OCI-LY1 (cell line): Measurements from ENCODE around the gene RABGAP1L.
"Not testable (repeated sequence)": the region's sequence is repeated elsewhere in the genome, so short reads cannot be mapped to it uniquely, and the experiment has no call there.

Source experiments
- H2AFZ ChIP-seq: fragments of 200-600 bp; sonication (generic), shearing (Covaris generic); 2 replicates; pipeline ENCODE4 v1.6.0; 2014; ENCODE audit warnings: antibody characterized with exemption, mild to moderate bottlenecking, low read length
- H3F3A ChIP-seq: fragments of 200-600 bp; sonication (generic), shearing (Covaris generic); 2 replicates; pipeline ENCODE4 v1.6.0; 2014; ENCODE audit warnings: mild to moderate bottlenecking, antibody characterized with exemption, low read length, moderate library complexity; ENCODE audit not compliant: insufficient read depth
- H3K27ac ChIP-seq: fragments of 200-600 bp; sonication (generic); 2 replicates; pipeline ENCODE4 v1.5.1; 2014; ENCODE audit warnings: low read length, mixed run types, mild to moderate bottlenecking, low read depth; ENCODE audit not compliant: poor library complexity, severe bottlenecking
- H3K27me3 ChIP-seq: fragments of 200-600 bp; sonication (generic); 2 replicates; pipeline ENCODE4 v1.6.0; 2014; ENCODE audit warnings: antibody characterized with exemption, mild to moderate bottlenecking, low read length, moderate library complexity; ENCODE audit not compliant: insufficient read depth
- H3K36me3 ChIP-seq: fragments of 200-600 bp; sonication (generic); 2 replicates; pipeline ENCODE4 v1.6.1; 2014; ENCODE audit warnings: mild to moderate bottlenecking, antibody characterized with exemption, low read length, moderate library complexity, mixed read lengths; ENCODE audit not compliant: insufficient read depth
- H3K4me1 ChIP-seq: fragments of 200-600 bp; sonication (generic); 2 replicates; pipeline ENCODE4 v1.5.1; 2014; ENCODE audit warnings: mild to moderate bottlenecking, low read length, moderate library complexity; ENCODE audit not compliant: insufficient read depth, severe bottlenecking
- H3K4me2 ChIP-seq: fragments of 200-600 bp; sonication (generic), shearing (Covaris generic); 2 replicates; pipeline ENCODE4 v1.6.1; 2014; ENCODE audit warnings: low read length
- H3K4me3 ChIP-seq: fragments of 200-600 bp; sonication (generic); 2 replicates; pipeline ENCODE4 v1.5.1; 2014; ENCODE audit warnings: low read length, low read depth, mild to moderate bottlenecking, mixed read lengths; ENCODE audit not compliant: poor library complexity, severe bottlenecking
- H3K79me2 ChIP-seq: fragments of 200-600 bp; shearing (Covaris generic); 2 replicates; pipeline ENCODE4 v1.6.1; 2016; ENCODE audit warnings: mixed run types, low read length, mixed read lengths; ENCODE audit not compliant: insufficient read depth
- H3K9ac ChIP-seq: fragments of 200-600 bp; sonication (generic), shearing (Covaris generic); 2 replicates; pipeline ENCODE4 v1.6.1; 2014; ENCODE audit warnings: mild to moderate bottlenecking, low read length, mixed read lengths
- H3K9me2 ChIP-seq: fragments of 200-600 bp; sonication (generic), shearing (Covaris generic); 2 replicates; pipeline ENCODE4 v1.6.1; 2014; ENCODE audit warnings: low read depth, mild to moderate bottlenecking, low read length, mixed read lengths
- H3K9me3 ChIP-seq: fragments of 200-600 bp; shearing (Covaris generic); 2 replicates; pipeline ENCODE4 v1.6.1; 2014; ENCODE audit warnings: low read length, mixed read lengths
- H4K20me1 ChIP-seq: fragments of 200-600 bp; sonication (generic), shearing (Covaris generic); 2 replicates; pipeline ENCODE4 v1.6.0; 2016; ENCODE audit warnings: mild to moderate bottlenecking, low read length; ENCODE audit not compliant: insufficient read depth
- CTCF ChIP-seq: fragments of 200-600 bp; sonication (generic), shearing (Covaris generic); IDR thresholded peaks from 2 replicates; pipeline ENCODE4 v1.5.1; 2017; ENCODE audit warnings: mild to moderate bottlenecking, antibody characterized with exemption, low read length, moderate library complexity, mixed read lengths
- EZH2 ChIP-seq: fragments of 200-600 bp; sonication (generic), shearing (Covaris generic); IDR thresholded peaks from 2 replicates; pipeline ENCODE4 v1.8.0; 2017; ENCODE audit warnings: borderline replicate concordance, mixed run types, mild to moderate bottlenecking, antibody characterized with exemption, low read length, moderate library complexity, mixed read lengths

RABGAP1L gene

GRCh38 chr1:175040324-175040879, 881.1 kb downstream of the RABGAP1L start:
- Histone ChIP-seq H3K4me3 (no peak overlapping the region), H3K79me2 (no peaks in the 10 kb centered on the region)

GRCh38 chr1:175042650-175043049, 883.3 kb downstream of the RABGAP1L start:
- H3K9me2 ChIP-seq: no peaks in the 10 kb centered on the region
- H3K9me3 ChIP-seq: no peaks in the 10 kb centered on the region
- no peaks in the 10 kb centered on the region for H3F3A ChIP-seq
- no peak overlapping the region for H2AFZ ChIP-seq
- H3K4me2 ChIP-seq: no peak overlapping the region
- no peaks in the 10 kb centered on the region for H3K27me3 ChIP-seq
- no peaks in the 10 kb centered on the region for H3K79me2 ChIP-seq
- no peaks in the 10 kb centered on the region for H3K36me3 ChIP-seq
- H3K27ac ChIP-seq: no peak overlapping the region
- TF ChIP-seq EZH2 (no peak), CTCF (no peak)
- no peak overlapping the region for H3K9ac ChIP-seq
- H3K4me3 ChIP-seq: no peak overlapping the region
- no peaks in the 10 kb centered on the region for H4K20me1 ChIP-seq
- H3K4me1 ChIP-seq: no peaks in the 10 kb centered on the region

More at GRCh38 chr1:175040324-175040879, 881.1 kb downstream of the RABGAP1L start:
- Histone ChIP-seq H3K9me2 (no peaks in the 10 kb centered on the region), H3K27me3 (no peaks in the 10 kb centered on the region), H2AFZ (no peak overlapping the region), H3K4me1 (no peaks in the 10 kb centered on the region), H3K27ac (no peak overlapping the region), H3K9me3 (no peaks in the 10 kb centered on the region), H3K4me2 (no peak overlapping the region), H3F3A (no peaks in the 10 kb centered on the region), H3K9ac (no peak overlapping the region), H3K36me3 (no peaks in the 10 kb centered on the region), H4K20me1 (no peaks in the 10 kb centered on the region)
- TF ChIP-seq CTCF (no peak), EZH2 (no peak)

- H3K9me3 ChIP-seq: no peaks in the 10 kb centered on the region
- no peaks in the 10 kb centered on the region for H3K79me2 ChIP-seq
- H3K27me3 ChIP-seq: no peaks in the 10 kb centered on the region
- no peak overlapping the region for H3K9ac ChIP-seq
- H4K20me1 ChIP-seq: no peaks in the 10 kb centered on the region
- no peak overlapping the region for H3K4me2 ChIP-seq
- no peaks in the 10 kb centered on the region for H3K4me1 ChIP-seq
- no peaks in the 10 kb centered on the region for H3K9me2 ChIP-seq
- no peaks in the 10 kb centered on the region for H3F3A ChIP-seq
- no peak overlapping the region for H2AFZ ChIP-seq
- no peaks in the 10 kb centered on the region for H3K36me3 ChIP-seq
- H3K27ac ChIP-seq: no peak overlapping the region
- TF ChIP-seq EZH2 (no peak), CTCF (no peak)
- H3K4me3 ChIP-seq: no peak overlapping the region
These were observed 884.5 kb downstream of the RABGAP1L start for GRCh38 chr1:175043824-175044223.

GRCh38 chr1:175044591-175044990, 885.3 kb downstream of the RABGAP1L start:
- not testable (repeated sequence) for H3F3A ChIP-seq, H3K4me2 ChIP-seq, H3K27ac ChIP-seq, H3K4me3 ChIP-seq, H3K36me3 ChIP-seq, H3K4me1 ChIP-seq, H4K20me1 ChIP-seq, H3K9me3 ChIP-seq, H3K9ac ChIP-seq, H3K79me2 ChIP-seq, H3K27me3 ChIP-seq, H2AFZ ChIP-seq, H3K9me2 ChIP-seq
